Liver (tissue), 9 donors: ENCODE measurements around the gene IGF2R. TPM values are rescaled to one million over a fixed set of nuclear protein-coding genes. Genes with fewer than 3 reads are reported as not detected.

ENCODE experiments used
- DNase-seq: peaks from one replicate; pipeline ENCODE4 v3.0.0-alpha.2; 2017; ENCODE audit warnings: low spot score
- H3K27ac ChIP-seq, 2 donors: one replicate each; pipeline ENCODE4 v1.7.0; 2013; ENCODE audit warnings: inconsistent platforms in 2 of 2, low read length in 2 of 2, control low read depth in 1 of 2, low read depth in 1 of 2, mild to moderate bottlenecking in 1 of 2
- H3K27me3 ChIP-seq, 4 donors: one replicate each; pipeline versions ENCODE4 v1.6.1 to v1.7.0; 2013; ENCODE audit warnings: low read length in 3 of 4, inconsistent platforms in 1 of 4, mild to moderate bottlenecking in 1 of 4, moderate library complexity in 1 of 4; ENCODE audit not compliant: control insufficient read depth in 4 of 4, insufficient read depth in 4 of 4
- H3K36me3 ChIP-seq, 4 donors: one replicate each; pipeline versions ENCODE4 v1.6.1 to v1.7.0; 2013; ENCODE audit warnings: low read length in 3 of 4, mild to moderate bottlenecking in 3 of 4, low read depth in 1 of 4, moderate library complexity in 1 of 4; ENCODE audit not compliant: control insufficient read depth in 4 of 4, insufficient read depth in 3 of 4
- H3K4me1 ChIP-seq, 4 donors: one replicate each; pipeline versions ENCODE4 v1.6.1 to v1.7.0; 2013; ENCODE audit warnings: low read length in 3 of 4, mild to moderate bottlenecking in 3 of 4, moderate library complexity in 1 of 4; ENCODE audit not compliant: control insufficient read depth in 4 of 4, insufficient read depth in 4 of 4
- H3K4me3 ChIP-seq, 3 donors: one replicate each; pipeline versions ENCODE4 v1.6.1 to v1.7.0; 2013; ENCODE audit warnings: low read length in 3 of 3, control low read depth in 1 of 3, low read depth in 1 of 3, mild to moderate bottlenecking in 1 of 3
- H3K9ac ChIP-seq, 2 donors: one replicate each; pipeline ENCODE4 v1.7.0; 2013; ENCODE audit warnings: low read length in 2 of 2, mild to moderate bottlenecking in 2 of 2, moderate library complexity in 2 of 2, control low read depth in 1 of 2, low read depth in 1 of 2
- H3K9me3 ChIP-seq, 4 donors: one replicate each; pipeline versions ENCODE4 v1.6.1 to v1.7.0; 2013; ENCODE audit warnings: low read length in 3 of 4; ENCODE audit not compliant: control insufficient read depth in 4 of 4
- EGR1 ChIP-seq, 2 donors: IDR thresholded peaks; 2 replicates each; pipeline ENCODE4 v1.6.1; 2016 to 2018; ENCODE audit warnings: antibody characterized with exemption in 2 of 2, low read depth in 2 of 2
- FOXA1 ChIP-seq: IDR thresholded peaks from 2 replicates; pipeline ENCODE4 v1.6.1; 2016; ENCODE audit warnings: antibody characterized with exemption
- FOXA2 ChIP-seq: IDR thresholded peaks from 2 replicates; pipeline ENCODE4 v1.6.1; 2016; ENCODE audit warnings: antibody characterized with exemption
- GABPA ChIP-seq, 2 donors: IDR thresholded peaks in 1 of 2; conservative IDR thresholded peaks in 1 of 2; 2 replicates each; pipeline ENCODE4 v1.6.1; 2016; ENCODE audit warnings: antibody characterized with exemption in 2 of 2, mild to moderate bottlenecking in 1 of 2, moderate library complexity in 1 of 2
- HNF4A ChIP-seq, 2 donors: conservative IDR thresholded peaks; 2 replicates each; pipeline ENCODE4 v1.6.1; 2016; ENCODE audit warnings: antibody characterized with exemption in 2 of 2, mild to moderate bottlenecking in 2 of 2
- HNF4G ChIP-seq: IDR thresholded peaks from 2 replicates; pipeline ENCODE4 v1.6.1; 2016; ENCODE audit warnings: antibody characterized with exemption
- JUND ChIP-seq, 2 donors: IDR thresholded peaks; 2 replicates each; pipeline ENCODE4 v1.6.1; 2016; ENCODE audit warnings: antibody characterized with exemption in 2 of 2
- NR2F2 ChIP-seq: IDR thresholded peaks from 2 replicates; pipeline ENCODE4 v1.6.1; 2016; ENCODE audit warnings: antibody characterized with exemption
- RAD21 ChIP-seq, 2 donors: IDR thresholded peaks; 2 replicates each; pipeline ENCODE4 v1.6.1; 2016; ENCODE audit warnings: antibody characterized with exemption in 2 of 2, mild to moderate bottlenecking in 2 of 2
- RXRA ChIP-seq, 2 donors: IDR thresholded peaks; 2 replicates each; pipeline ENCODE4 v1.6.1; 2017 to 2018; ENCODE audit warnings: antibody characterized with exemption in 2 of 2, mild to moderate bottlenecking in 1 of 2
- SP1 ChIP-seq: IDR thresholded peaks from 2 replicates; pipeline ENCODE4 v1.6.1; 2018; ENCODE audit warnings: antibody characterized with exemption, mild to moderate bottlenecking
- TAF1 ChIP-seq: conservative IDR thresholded peaks from 2 replicates; pipeline ENCODE4 v1.6.1; 2016; ENCODE audit warnings: antibody characterized with exemption, mild to moderate bottlenecking
- YY1 ChIP-seq: IDR thresholded peaks from 2 replicates; pipeline ENCODE4 v1.6.1; 2016; ENCODE audit warnings: antibody characterized with exemption, mild to moderate bottlenecking
- WGBS: extraction: QIAGEN DNeasy Blood & Tissue Kit; methylation state at CpG from one replicate; pipeline ENCODE4 v1.1.7; 2013; 5-methylcytosine and 5-hydroxymethylcytosine counted together
- polyA plus RNA-seq, 2 donors: library from polyadenylated mRNA; stranded (reverse) in 1 of 2; unstranded in 1 of 2; fragments of 200-250 nt in 1 of 2; fragments of >200 nt in 1 of 2; fragmentation: Nextera tagmentation in 1 of 2; extraction: Ambion mirVana in 1 of 2; gene quantifications; one replicate each; pipeline versions ENCODE4 v1.2.1 to v1.2.3, GENCODE V29; 2013 to 2015
- total RNA-seq, 2 donors: library from RNA; depleted of rRNA; stranded (reverse); fragments of >200 nt; gene quantifications; one replicate each; pipeline ENCODE4 v1.2.3, GENCODE V29; 2014
- TF ChIP-seq, protein P1 (sequence below): fragments of 150-350 bp; IDR thresholded peaks from 2 replicates; pipeline ENCODE4 v1.5.1; 2017; ENCODE audit warnings: improper control_type of control experiment, low read depth, low read length; ENCODE audit not compliant: missing input control
- TF ChIP-seq, protein P2 (sequence below): IDR thresholded peaks from 2 replicates; pipeline ENCODE4 v1.6.1; 2016; ENCODE audit warnings: antibody characterized with exemption
- TF ChIP-seq, protein P3 (sequence below): IDR thresholded peaks from 2 replicates; pipeline ENCODE4 v1.6.1; 2016; ENCODE audit warnings: antibody characterized with exemption
- TF ChIP-seq, protein P4 (sequence below): IDR thresholded peaks from 2 replicates; pipeline ENCODE4 v1.6.1; 2016; ENCODE audit warnings: antibody characterized with exemption
- TF ChIP-seq, protein P5 (sequence below): IDR thresholded peaks from 2 replicates; pipeline ENCODE4 v1.6.1; 2016; ENCODE audit warnings: antibody characterized with exemption, mild to moderate bottlenecking
- donor health status: healthy.
- donor health status: healthy.
- donor health status: healthy.
- donor health status: healthy.
- donor health status: healthy.

The IGF2R gene
- total and polyA plus RNA-seq, 4 donors = 16.6 to 84.9 (median 45.7) TPM

DNA sequence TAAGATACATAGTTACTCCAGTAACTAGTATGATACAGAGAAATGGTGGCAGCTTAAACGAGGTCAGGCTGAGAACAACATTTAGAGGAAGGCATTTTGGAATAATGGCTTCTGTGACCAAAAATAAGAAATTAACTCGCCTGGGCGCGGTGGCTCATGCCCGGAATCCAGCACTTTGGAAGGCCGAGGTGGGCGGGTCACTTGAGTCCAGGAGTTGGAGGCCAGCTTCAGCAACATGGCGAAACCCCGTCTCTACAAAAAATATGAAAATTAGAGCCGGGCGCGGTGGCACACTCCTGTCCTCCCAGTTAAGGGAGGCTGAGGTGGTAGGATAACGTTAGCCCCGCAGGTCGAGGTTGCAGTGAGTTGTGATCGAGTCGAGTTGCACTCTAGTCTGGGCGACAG lies 1.8 kb downstream of the IGF2R start (continued):
- TF ChIP-seq, protein P1, sequence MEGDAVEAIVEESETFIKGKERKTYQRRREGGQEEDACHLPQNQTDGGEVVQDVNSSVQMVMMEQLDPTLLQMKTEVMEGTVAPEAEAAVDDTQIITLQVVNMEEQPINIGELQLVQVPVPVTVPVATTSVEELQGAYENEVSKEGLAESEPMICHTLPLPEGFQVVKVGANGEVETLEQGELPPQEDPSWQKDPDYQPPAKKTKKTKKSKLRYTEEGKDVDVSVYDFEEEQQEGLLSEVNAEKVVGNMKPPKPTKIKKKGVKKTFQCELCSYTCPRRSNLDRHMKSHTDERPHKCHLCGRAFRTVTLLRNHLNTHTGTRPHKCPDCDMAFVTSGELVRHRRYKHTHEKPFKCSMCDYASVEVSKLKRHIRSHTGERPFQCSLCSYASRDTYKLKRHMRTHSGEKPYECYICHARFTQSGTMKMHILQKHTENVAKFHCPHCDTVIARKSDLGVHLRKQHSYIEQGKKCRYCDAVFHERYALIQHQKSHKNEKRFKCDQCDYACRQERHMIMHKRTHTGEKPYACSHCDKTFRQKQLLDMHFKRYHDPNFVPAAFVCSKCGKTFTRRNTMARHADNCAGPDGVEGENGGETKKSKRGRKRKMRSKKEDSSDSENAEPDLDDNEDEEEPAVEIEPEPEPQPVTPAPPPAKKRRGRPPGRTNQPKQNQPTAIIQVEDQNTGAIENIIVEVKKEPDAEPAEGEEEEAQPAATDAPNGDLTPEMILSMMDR = no peak
- TF ChIP-seq NR2F2 = no peak
- no peak for TF ChIP-seq HNF4A (conservative IDR thresholded peaks at IDR 0.05)
- no peak for TF ChIP-seq RAD21 (IDR thresholded peaks at IDR 0.05)
- TF ChIP-seq, protein P2, sequence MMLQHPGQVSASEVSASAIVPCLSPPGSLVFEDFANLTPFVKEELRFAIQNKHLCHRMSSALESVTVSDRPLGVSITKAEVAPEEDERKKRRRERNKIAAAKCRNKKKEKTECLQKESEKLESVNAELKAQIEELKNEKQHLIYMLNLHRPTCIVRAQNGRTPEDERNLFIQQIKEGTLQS = no peak
- no peak for TF ChIP-seq RXRA (IDR thresholded peaks at IDR 0.05)
- TF ChIP-seq SP1 = no peak

DNA sequence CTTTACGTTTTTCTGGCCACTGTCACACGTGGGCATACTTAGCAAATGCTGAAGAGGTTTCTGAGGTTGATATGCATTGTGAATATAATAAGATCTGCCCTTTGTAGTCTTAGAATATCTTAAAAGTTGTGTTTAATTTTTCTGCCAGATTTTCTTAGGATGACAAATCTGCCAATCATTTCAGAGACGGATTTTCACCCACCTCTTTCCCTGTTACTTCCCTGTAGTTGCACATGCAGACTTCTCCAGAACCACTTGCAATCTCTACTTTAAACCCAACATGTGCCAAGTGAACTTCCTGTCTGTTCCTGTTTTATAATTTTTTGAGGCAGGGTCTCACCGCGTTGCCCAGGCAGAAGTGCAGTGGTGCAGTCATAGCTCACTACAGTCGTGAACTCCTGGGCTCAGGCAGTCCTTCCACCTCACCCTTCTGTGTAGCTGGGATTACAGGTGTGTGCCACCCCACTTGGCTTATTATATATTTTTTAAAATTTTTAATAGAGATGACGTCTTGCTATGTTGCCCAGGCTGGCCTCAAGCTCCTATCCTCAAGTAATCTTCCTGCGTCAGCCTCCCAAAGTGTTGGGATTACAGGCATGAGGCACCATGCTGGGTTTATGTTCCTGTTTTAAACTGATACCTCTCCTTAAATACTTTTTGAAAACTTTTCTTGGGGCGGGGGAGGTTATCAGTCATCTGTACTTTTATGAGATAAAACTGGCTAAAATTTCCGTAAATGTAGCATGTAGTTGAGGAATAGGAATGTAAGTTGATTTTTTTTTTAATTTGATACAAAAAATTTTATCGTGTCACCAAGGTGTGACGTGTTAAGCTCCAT lies 2.7 kb downstream of the IGF2R start:
- H3K9me3 ChIP-seq = no peaks in the 10 kb centered on the region
- 92% methylated on average over 12 of the region's 12 CpGs for WGBS
- no peaks in the 10 kb centered on the region for H3K36me3 ChIP-seq
- H3K4me3 ChIP-seq = no peak overlapping the region
- no peak for TF ChIP-seq JUND (IDR thresholded peaks at IDR 0.05)
- TF ChIP-seq HNF4G = no peak
- no peak for TF ChIP-seq FOXA2
- no peak for TF ChIP-seq RAD21 (IDR thresholded peaks at IDR 0.05)
- no peak for TF ChIP-seq EGR1 (IDR thresholded peaks at IDR 0.05; ENCODE audit: low read depth in 2 of 2)
- no peak for TF ChIP-seq TAF1
- TF ChIP-seq FOXA1 = no peak
- no peak for TF ChIP-seq NR2F2
- TF ChIP-seq, protein P3, sequence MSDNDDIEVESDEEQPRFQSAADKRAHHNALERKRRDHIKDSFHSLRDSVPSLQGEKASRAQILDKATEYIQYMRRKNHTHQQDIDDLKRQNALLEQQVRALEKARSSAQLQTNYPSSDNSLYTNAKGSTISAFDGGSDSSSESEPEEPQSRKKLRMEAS = no peak
- TF ChIP-seq, protein P2 = no peak
- no peak for TF ChIP-seq GABPA (IDR thresholded peaks at IDR 0.05 in 1 of 2, conservative IDR thresholded peaks at IDR 0.05 in 1 of 2)
- no peak for TF ChIP-seq HNF4A (conservative IDR thresholded peaks at IDR 0.05)
- no peak for TF ChIP-seq RXRA (IDR thresholded peaks at IDR 0.05)
- TF ChIP-seq YY1 = no peak
- TF ChIP-seq, protein P4, sequence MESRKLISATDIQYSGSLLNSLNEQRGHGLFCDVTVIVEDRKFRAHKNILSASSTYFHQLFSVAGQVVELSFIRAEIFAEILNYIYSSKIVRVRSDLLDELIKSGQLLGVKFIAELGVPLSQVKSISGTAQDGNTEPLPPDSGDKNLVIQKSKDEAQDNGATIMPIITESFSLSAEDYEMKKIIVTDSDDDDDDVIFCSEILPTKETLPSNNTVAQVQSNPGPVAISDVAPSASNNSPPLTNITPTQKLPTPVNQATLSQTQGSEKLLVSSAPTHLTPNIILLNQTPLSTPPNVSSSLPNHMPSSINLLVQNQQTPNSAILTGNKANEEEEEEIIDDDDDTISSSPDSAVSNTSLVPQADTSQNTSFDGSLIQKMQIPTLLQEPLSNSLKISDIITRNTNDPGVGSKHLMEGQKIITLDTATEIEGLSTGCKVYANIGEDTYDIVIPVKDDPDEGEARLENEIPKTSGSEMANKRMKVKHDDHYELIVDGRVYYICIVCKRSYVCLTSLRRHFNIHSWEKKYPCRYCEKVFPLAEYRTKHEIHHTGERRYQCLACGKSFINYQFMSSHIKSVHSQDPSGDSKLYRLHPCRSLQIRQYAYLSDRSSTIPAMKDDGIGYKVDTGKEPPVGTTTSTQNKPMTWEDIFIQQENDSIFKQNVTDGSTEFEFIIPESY = no peak
- TF ChIP-seq, protein P5, sequence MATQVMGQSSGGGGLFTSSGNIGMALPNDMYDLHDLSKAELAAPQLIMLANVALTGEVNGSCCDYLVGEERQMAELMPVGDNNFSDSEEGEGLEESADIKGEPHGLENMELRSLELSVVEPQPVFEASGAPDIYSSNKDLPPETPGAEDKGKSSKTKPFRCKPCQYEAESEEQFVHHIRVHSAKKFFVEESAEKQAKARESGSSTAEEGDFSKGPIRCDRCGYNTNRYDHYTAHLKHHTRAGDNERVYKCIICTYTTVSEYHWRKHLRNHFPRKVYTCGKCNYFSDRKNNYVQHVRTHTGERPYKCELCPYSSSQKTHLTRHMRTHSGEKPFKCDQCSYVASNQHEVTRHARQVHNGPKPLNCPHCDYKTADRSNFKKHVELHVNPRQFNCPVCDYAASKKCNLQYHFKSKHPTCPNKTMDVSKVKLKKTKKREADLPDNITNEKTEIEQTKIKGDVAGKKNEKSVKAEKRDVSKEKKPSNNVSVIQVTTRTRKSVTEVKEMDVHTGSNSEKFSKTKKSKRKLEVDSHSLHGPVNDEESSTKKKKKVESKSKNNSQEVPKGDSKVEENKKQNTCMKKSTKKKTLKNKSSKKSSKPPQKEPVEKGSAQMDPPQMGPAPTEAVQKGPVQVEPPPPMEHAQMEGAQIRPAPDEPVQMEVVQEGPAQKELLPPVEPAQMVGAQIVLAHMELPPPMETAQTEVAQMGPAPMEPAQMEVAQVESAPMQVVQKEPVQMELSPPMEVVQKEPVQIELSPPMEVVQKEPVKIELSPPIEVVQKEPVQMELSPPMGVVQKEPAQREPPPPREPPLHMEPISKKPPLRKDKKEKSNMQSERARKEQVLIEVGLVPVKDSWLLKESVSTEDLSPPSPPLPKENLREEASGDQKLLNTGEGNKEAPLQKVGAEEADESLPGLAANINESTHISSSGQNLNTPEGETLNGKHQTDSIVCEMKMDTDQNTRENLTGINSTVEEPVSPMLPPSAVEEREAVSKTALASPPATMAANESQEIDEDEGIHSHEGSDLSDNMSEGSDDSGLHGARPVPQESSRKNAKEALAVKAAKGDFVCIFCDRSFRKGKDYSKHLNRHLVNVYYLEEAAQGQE = no peak
- no peak for TF ChIP-seq SP1
- TF ChIP-seq, protein P1 = no peak
- DNase-seq = no peak
- H3K27ac ChIP-seq = no peak overlapping the region
- H3K4me1 ChIP-seq = peaks cover 3 to 28% (median 6%) of the 10 kb centered on the region in 4 donors
- no peaks in the 10 kb centered on the region for H3K27me3 ChIP-seq
- no peak overlapping the region for H3K9ac ChIP-seq
